HepG2 (cell line): ENCODE measurements around the gene SMIM1. TPM values are rescaled to one million over a fixed set of nuclear protein-coding genes. Genes with fewer than 3 reads are reported as not detected.
A peak's percentile ranks its signal among the peaks of the same experiment; 100 is the strongest.

Experiments used
- ARNTL ChIP-seq: sonication (generic); formaldehyde crosslinking; IDR thresholded peaks from 2 replicates; pipeline ENCODE4 v1.4.0; 2020; ENCODE audit warnings: mild to moderate bottlenecking, missing genetic modification reagents
- DZIP1 ChIP-seq: sonication (generic); formaldehyde crosslinking; IDR thresholded peaks from 2 replicates; pipeline ENCODE4 v1.5.0; 2020; ENCODE audit warnings: mild to moderate bottlenecking, missing genetic modification reagents
- GLI4 ChIP-seq: sonication (generic); formaldehyde crosslinking; IDR thresholded peaks from 2 replicates; pipeline ENCODE4 v1.5.1; 2020; ENCODE audit warnings: missing genetic modification reagents, mild to moderate bottlenecking, moderate library complexity, borderline replicate concordance
- IKZF1 ChIP-seq: fragments of 450-650 bp; IDR thresholded peaks from 2 replicates; pipeline ENCODE4 v1.7.1; 2016
- ISX ChIP-seq: sonication (generic); formaldehyde crosslinking; conservative IDR thresholded peaks from 2 replicates; pipeline ENCODE4 v1.5.0; 2020; ENCODE audit warnings: missing genetic modification reagents
- KLF9 ChIP-seq: IDR thresholded peaks from 2 replicates; pipeline ENCODE4 v1.6.1; 2016; ENCODE audit warnings: low read depth
- NR3C1 ChIP-seq: sonication (generic); formaldehyde crosslinking; IDR thresholded peaks from 2 replicates; pipeline ENCODE4 v1.4.0; 2020; ENCODE audit warnings: missing genetic modification reagents
- UBTF ChIP-seq: sonication (generic); formaldehyde crosslinking; IDR thresholded peaks from 2 replicates; pipeline ENCODE4 v1.4.0; 2020; ENCODE audit warnings: mild to moderate bottlenecking, missing genetic modification reagents
- ZKSCAN8 ChIP-seq: IDR thresholded peaks from 2 replicates; pipeline ENCODE4 v1.6.1; 2016; ENCODE audit warnings: borderline replicate concordance, missing genetic modification reagents, missing compliant biosample characterization
- ZMYM4 ChIP-seq: sonication (generic); formaldehyde crosslinking; IDR thresholded peaks from 2 replicates; pipeline ENCODE4 v1.8.1; 2023; ENCODE audit warnings: mild to moderate bottlenecking, missing genetic modification reagents
- ZNF510 ChIP-seq: sonication (generic); formaldehyde crosslinking; IDR thresholded peaks from 2 replicates; pipeline ENCODE4 v1.4.0; 2020; ENCODE audit warnings: low read depth, mild to moderate bottlenecking, missing genetic modification reagents
- ZNF546 ChIP-seq: sonication (generic); formaldehyde crosslinking; conservative IDR thresholded peaks from 2 replicates; pipeline ENCODE4 v1.8.1; 2023; ENCODE audit warnings: mild to moderate bottlenecking, missing genetic modification reagents
- ZNF547 ChIP-seq: sonication (generic); formaldehyde crosslinking; IDR thresholded peaks from 2 replicates; pipeline ENCODE4 v1.5.1; 2020; ENCODE audit warnings: mild to moderate bottlenecking, missing genetic modification reagents
- ZNF570 ChIP-seq: sonication (generic); formaldehyde crosslinking; IDR thresholded peaks from 2 replicates; pipeline ENCODE4 v1.4.0; 2020; ENCODE audit warnings: mild to moderate bottlenecking, missing genetic modification reagents, borderline replicate concordance
- ZNF605 ChIP-seq: sonication (generic); formaldehyde crosslinking; IDR thresholded peaks from 2 replicates; pipeline ENCODE4 v1.8.0; 2022; ENCODE audit warnings: mild to moderate bottlenecking, missing genetic modification reagents
- ZNF616 ChIP-seq: sonication (generic); formaldehyde crosslinking; IDR thresholded peaks from 2 replicates; pipeline ENCODE4 v1.5.0; 2020; ENCODE audit warnings: low read depth, mild to moderate bottlenecking, missing genetic modification reagents
- ZNF740 ChIP-seq: sonication (generic); formaldehyde crosslinking; IDR thresholded peaks from 2 replicates; pipeline ENCODE4 v1.4.0; 2020; ENCODE audit warnings: missing genetic modification reagents
- polyA plus RNA-seq, 8 experiments: library from polyadenylated mRNA; depleted of rRNA in 3 of 8; stranded (reverse) in 7 of 8; unstranded in 1 of 8; fragments of >200 nt; fragmentation: Illumina TruSeq in 4 of 8; extraction: Trizol in 4 of 8; gene quantifications; 2 replicates each; pipeline versions ENCODE4 v1.2.1 to v1.2.3, GENCODE V29; 2011 to 2016; ENCODE audit warnings: low read depth in 4 of 8, missing spikeins in 1 of 8, mixed read lengths in 1 of 8; ENCODE audit not compliant: insufficient read depth in 1 of 8
- total RNA-seq, 5 experiments: library from RNA; depleted of rRNA; stranded (reverse); fragments of >200 nt; fragmentation: Illumina TruSeq; extraction: Trizol; gene quantifications; 2 replicates each; pipeline ENCODE4 v1.2.3, GENCODE V29; 2016; ENCODE audit warnings: low read depth in 1 of 5
- TF ChIP-seq, protein P1 (sequence below): sonication (generic); formaldehyde crosslinking; IDR thresholded peaks from 2 replicates; pipeline ENCODE4 v1.8.1; 2023; ENCODE audit warnings: mild to moderate bottlenecking, missing genetic modification reagents
- TF ChIP-seq, protein P2 (sequence below): sonication (generic); formaldehyde crosslinking; IDR thresholded peaks from 2 replicates; pipeline ENCODE4 v1.5.0; 2020; ENCODE audit warnings: missing genetic modification reagents, mild to moderate bottlenecking, borderline replicate concordance
- TF ChIP-seq, protein P3 (sequence below): IDR thresholded peaks from 2 replicates; pipeline ENCODE4 v1.6.1; 2016; ENCODE audit warnings: low read depth, control low read depth

SMIM1 gene
- total and polyA plus RNA-seq, 2 of the 13 experiments (the other 11 are each of a cell fraction or from before 2014, with no cell fraction given), result 12.4 to 56.3 TPM

DNA sequence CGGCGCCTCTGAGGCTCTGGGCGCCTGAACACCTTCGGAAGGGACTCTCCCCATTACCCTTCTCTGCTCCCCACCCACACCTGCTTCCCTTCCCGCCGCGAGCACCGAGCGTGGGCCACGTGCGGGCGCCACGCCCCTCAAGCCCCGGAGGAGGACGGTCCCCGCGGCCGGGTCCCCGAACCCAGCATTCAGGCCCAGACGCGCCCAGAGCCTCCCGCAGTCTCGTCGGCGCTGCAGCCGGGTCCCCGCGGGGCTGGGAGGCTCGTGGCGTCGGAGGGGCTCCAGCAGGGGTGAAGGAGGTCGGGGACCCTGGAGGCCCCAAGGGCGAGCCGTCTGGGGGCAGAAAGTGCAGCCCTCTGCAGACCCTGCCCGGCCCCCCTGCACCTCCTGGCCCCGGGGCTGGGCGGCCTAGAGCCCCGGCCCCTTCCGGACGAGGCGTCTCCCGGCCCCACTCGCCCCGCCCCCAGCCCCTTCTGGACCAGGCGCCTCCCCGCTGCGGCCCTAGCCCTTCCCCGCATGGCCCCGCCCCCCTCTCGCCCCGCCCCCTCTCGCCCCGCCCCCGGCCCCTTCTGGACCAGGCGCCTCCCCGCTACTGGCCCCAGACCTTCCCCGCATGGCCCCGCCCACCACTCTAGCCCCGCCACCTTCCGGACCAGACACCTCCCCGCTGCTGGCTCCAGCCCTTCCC is 378 bp upstream of the SMIM1 start (continued):
- TF ChIP-seq ZKSCAN8 (CRISPR knock-in tag) (no peak), KLF9 (CRISPR knock-in tag) (peak; percentile 94), ZNF616 (CRISPR knock-in tag) (no peak), ZNF547 (CRISPR knock-in tag) (no peak), GLI4 (CRISPR knock-in tag) (no peak), ZNF740 (CRISPR knock-in tag) (no peak), UBTF (CRISPR knock-in tag) (peak; percentile 78; the same call in 1 of the 2 replicates), IKZF1 (no peak), ZNF546 (no peak), ISX (CRISPR knock-in tag) (no peak), NR3C1 (CRISPR knock-in tag) (no peak), ZMYM4 (no peak; the same call in none of the 2 replicates), DZIP1 (CRISPR knock-in tag) (no peak), ZNF510 (CRISPR knock-in tag) (no peak), ZNF605 (CRISPR knock-in tag) (0 out of 2 replicates have a peak, but pooled peaks have one; percentile 63), ZNF570 (CRISPR knock-in tag) (no peak), ARNTL (peak; percentile 54)
- TF ChIP-seq, protein P1, sequence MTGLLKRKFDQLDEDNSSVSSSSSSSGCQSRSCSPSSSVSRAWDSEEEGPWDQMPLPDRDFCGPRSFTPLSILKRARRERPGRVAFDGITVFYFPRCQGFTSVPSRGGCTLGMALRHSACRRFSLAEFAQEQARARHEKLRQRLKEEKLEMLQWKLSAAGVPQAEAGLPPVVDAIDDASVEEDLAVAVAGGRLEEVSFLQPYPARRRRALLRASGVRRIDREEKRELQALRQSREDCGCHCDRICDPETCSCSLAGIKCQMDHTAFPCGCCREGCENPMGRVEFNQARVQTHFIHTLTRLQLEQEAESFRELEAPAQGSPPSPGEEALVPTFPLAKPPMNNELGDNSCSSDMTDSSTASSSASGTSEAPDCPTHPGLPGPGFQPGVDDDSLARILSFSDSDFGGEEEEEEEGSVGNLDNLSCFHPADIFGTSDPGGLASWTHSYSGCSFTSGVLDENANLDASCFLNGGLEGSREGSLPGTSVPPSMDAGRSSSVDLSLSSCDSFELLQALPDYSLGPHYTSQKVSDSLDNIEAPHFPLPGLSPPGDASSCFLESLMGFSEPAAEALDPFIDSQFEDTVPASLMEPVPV (CRISPR knock-in tag), result 0 out of 2 replicates have a peak, but pooled peaks have one; percentile 13
- TF ChIP-seq, protein P2, sequence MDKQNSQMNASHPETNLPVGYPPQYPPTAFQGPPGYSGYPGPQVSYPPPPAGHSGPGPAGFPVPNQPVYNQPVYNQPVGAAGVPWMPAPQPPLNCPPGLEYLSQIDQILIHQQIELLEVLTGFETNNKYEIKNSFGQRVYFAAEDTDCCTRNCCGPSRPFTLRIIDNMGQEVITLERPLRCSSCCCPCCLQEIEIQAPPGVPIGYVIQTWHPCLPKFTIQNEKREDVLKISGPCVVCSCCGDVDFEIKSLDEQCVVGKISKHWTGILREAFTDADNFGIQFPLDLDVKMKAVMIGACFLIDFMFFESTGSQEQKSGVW (CRISPR knock-in tag), result no peak
- TF ChIP-seq, protein P3, sequence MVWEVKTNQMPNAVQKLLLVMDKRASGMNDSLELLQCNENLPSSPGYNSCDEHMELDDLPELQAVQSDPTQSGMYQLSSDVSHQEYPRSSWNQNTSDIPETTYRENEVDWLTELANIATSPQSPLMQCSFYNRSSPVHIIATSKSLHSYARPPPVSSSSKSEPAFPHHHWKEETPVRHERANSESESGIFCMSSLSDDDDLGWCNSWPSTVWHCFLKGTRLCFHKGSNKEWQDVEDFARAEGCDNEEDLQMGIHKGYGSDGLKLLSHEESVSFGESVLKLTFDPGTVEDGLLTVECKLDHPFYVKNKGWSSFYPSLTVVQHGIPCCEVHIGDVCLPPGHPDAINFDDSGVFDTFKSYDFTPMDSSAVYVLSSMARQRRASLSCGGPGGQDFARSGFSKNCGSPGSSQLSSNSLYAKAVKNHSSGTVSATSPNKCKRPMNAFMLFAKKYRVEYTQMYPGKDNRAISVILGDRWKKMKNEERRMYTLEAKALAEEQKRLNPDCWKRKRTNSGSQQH (CRISPR knock-in tag), result no peak
